Neural crest cell (in vitro differentiated cells): ENCODE results near the gene OLFM1. TPM values are rescaled to one million over a fixed set of nuclear protein-coding genes. Genes with fewer than 3 reads are reported as not detected.

Experiments used
- DNase-seq: peaks from one replicate; pipeline ENCODE4 v3.0.0; 2021; ENCODE audit warnings: low read depth, mixed read lengths, low spot score
- H3K27ac Mint-ChIP-seq: one replicate; pipeline ENCODE4 v1.8.0; 2021; ENCODE audit warnings: mild to moderate bottlenecking, mixed read lengths; ENCODE audit not compliant: unreplicated experiment
- H3K27me3 Mint-ChIP-seq: 2 replicates; pipeline ENCODE4 v1.8.0; 2021; ENCODE audit warnings: low read depth, mild to moderate bottlenecking, mixed read lengths
- H3K36me3 Mint-ChIP-seq: 2 replicates; pipeline ENCODE4 v1.8.0; 2021; ENCODE audit warnings: low read depth, mild to moderate bottlenecking, mixed read lengths
- H3K4me1 Mint-ChIP-seq: 2 replicates; pipeline ENCODE4 v1.8.0; 2021; ENCODE audit warnings: mixed read lengths
- H3K4me3 Mint-ChIP-seq: one replicate; pipeline ENCODE4 v1.8.0; 2021; ENCODE audit warnings: mild to moderate bottlenecking, mixed read lengths
- H3K9me3 Mint-ChIP-seq: 2 replicates; pipeline ENCODE4 v1.8.0; 2021; ENCODE audit warnings: mixed read lengths
- CTCF ChIP-seq: fragments of 200-600 bp; sonication (generic); conservative IDR thresholded peaks from 2 replicates; pipeline ENCODE4 v1.5.0; 2021; ENCODE audit warnings: antibody characterized with exemption, mild to moderate bottlenecking
- total RNA-seq: library from RNA; stranded (reverse); gene quantifications from 2 replicates; pipeline ENCODE4 v1.2.1, GENCODE V29; 2021

Gene OLFM1
- total RNA-seq, 1 donor from 2014 or later: 27.2 TPM

DNA sequence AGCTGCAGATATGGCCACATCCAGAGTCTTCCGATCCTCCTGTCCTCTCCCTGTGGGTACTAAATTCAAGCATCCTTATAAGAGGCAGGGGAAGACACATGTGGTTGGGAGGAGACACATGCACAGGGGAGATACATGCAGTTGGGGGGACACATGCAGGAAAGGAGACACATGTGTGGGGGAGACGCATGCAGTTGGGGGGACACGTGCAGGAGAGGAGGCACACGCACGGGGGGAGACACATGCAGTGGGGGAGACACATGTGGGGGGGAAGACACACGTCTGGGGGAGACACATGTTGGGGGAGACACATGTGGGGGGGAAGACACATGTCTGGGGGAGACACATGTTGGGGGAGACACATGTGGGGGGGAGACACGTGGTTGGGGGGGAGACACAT, 21.2 kb upstream of the OLFM1 start:
- peaks cover 62% of the 10 kb centered on the region for H3K27me3 Mint-ChIP-seq
- no peak overlapping the region for H3K4me3 Mint-ChIP-seq
- H3K4me1 Mint-ChIP-seq: peaks cover 16% of the 10 kb centered on the region
- H3K27ac Mint-ChIP-seq: no peak overlapping the region
- no peak for DNase-seq
- no peak for TF ChIP-seq CTCF
- H3K36me3 Mint-ChIP-seq: peaks cover 6% of the 10 kb centered on the region
- H3K9me3 Mint-ChIP-seq: peaks cover 4% of the 10 kb centered on the region

- H3K4me1 Mint-ChIP-seq: peaks cover 16% of the 10 kb centered on the region
- no peak overlapping the region for H3K27ac Mint-ChIP-seq
- peaks cover 6% of the 10 kb centered on the region for H3K36me3 Mint-ChIP-seq
- H3K27me3 Mint-ChIP-seq: peaks cover 53% of the 10 kb centered on the region
- no peak for TF ChIP-seq CTCF
- H3K4me3 Mint-ChIP-seq: no peak overlapping the region
- no peak for DNase-seq
- peaks cover 4% of the 10 kb centered on the region for H3K9me3 Mint-ChIP-seq
Observed at GRCh38 chr9:135067096-135067710, 20.3 kb upstream of the OLFM1 start.

DNA sequence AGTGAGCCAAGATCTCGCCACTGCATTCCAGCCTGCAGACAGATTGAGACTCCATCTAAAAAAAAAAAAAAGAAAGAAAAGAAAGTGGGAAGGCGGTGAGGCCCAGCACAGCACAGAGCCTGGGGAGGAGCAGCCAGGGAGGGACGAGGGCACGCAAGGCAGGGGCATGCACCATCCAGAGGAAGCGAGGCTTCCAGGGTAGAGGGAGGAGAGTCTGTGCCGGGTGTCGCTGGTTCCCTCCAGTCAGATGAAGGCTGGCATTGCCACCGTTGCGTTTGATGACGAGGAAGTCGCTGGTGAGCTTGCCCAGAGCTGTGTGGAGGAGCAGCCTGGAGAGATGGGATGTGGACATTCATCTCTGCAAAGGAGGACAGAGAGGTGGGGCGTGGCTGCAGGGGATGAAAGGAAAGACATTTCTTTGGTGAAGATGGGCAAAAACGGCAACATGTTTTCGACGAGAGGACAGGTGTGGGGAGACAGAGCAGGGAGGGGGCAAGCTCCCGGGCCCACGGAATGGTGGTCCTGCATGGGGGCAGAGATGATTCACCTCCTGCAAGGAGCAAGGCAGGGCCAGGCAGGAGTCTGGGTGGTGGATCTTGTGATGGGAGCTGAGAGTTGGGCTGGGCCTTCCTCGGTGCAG, 18.6 kb upstream of the OLFM1 start:
- peaks cover 16% of the 10 kb centered on the region for H3K4me1 Mint-ChIP-seq
- H3K36me3 Mint-ChIP-seq: peaks cover 3% of the 10 kb centered on the region
- DNase-seq: no peak
- peaks cover 48% of the 10 kb centered on the region for H3K27me3 Mint-ChIP-seq
- H3K27ac Mint-ChIP-seq: peak overlapping the region; percentile 8
- no peak overlapping the region for H3K4me3 Mint-ChIP-seq
- H3K9me3 Mint-ChIP-seq: peaks cover 4% of the 10 kb centered on the region
- TF ChIP-seq CTCF: no peak

DNA sequence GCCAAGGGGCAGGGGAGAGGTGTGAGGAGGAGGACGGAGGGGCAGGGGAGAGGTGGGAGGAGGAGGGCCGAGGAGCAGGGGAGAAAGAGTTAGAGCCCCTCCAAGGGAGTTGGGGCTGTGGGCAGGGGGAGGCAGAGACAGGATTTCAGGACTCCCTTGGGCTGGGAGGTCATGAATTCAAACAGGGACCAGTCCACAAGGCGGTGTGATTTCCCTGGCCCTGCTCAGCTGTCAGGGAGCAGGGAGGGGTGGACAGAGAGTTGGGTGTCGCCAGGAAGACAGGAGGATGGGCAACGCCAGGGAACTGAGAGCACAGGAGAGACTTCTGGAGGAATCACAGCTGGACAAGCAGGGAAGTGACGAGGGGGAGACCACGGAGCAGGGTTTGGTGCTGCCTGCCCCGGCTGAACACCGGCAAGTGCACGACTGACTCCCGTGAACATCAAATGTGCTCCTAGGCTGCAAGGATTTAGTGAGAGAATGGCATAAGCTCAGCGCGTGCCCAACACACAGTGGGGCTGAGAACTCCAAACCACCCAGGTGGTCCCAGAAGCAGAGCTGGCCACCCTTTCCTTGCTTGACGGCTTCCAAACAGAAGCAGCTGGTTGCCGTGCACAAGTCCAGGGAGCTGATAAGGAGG, 17.8 kb upstream of the OLFM1 start:
- Mint-ChIP-seq H3K9me3 (no peaks in the 10 kb centered on the region), H3K27ac (no peak overlapping the region), H3K27me3 (peaks cover 42% of the 10 kb centered on the region), H3K4me3 (peak overlapping the region; percentile 69), H3K4me1 (peaks cover 17% of the 10 kb centered on the region), H3K36me3 (no peaks in the 10 kb centered on the region)
- DNase-seq: no peak
- TF ChIP-seq CTCF: no peak

DNA sequence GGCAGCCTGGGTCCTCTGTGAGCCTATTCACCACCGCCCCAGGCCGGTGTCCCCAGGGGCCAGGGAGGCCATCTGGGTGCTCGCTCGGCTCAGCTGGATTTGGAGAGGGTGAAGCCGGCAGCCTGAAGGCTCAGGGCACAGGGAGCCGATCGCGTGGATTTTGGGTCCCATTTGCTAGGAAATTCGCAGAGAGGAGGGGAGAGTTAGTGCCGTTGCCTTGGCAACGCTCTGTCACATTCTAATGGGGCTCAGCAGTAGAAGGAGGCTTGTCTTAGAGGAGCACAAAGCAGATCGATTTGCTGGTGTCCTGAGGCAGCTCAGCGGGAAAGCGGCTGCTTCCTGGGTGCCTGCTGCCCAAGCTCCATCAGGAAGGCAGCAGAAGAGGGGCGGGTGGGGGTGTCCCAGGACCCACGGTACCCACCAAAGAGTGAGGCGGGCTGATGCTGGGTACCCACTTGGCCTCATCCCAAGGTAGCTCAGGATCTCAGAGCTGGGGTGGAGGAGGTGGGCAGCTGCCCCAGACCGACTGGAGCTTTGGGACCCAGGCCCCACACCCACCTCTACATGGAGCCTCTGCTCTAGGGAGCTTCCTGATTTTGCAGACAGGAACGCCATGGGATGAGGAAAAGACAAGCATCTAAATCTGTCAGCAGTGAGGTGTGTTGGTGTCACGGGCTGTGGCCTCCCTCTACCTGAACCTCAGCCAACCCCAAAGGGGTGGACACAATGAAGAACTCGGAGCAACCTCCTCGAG, 17.1 kb upstream of the OLFM1 start:
- H3K36me3 Mint-ChIP-seq: no peaks in the 10 kb centered on the region
- H3K4me1 Mint-ChIP-seq: peaks cover 19% of the 10 kb centered on the region
- no peak for TF ChIP-seq CTCF
- no peaks in the 10 kb centered on the region for H3K9me3 Mint-ChIP-seq
- no peak for DNase-seq
- peak overlapping the region; percentile 69 for H3K4me3 Mint-ChIP-seq
- no peak overlapping the region for H3K27ac Mint-ChIP-seq
- peaks cover 44% of the 10 kb centered on the region for H3K27me3 Mint-ChIP-seq
